Stimulated activated naive CD8-positive, alpha-beta T cell treated with anti-CD3 and anti-CD28 coated beads, Interleukin-15, Interleukin-2, amounts not matched to agents 100 ng/mL and 50 ng/mL, for 24 hours (primary cell): ENCODE data around the gene HES6.

Source experiments
- H3K27ac Mint-ChIP-seq: one replicate; pipeline ENCODE4 v1.8.0; 2021; ENCODE audit warnings: mild to moderate bottlenecking, mixed read lengths
- H3K27me3 Mint-ChIP-seq: one replicate; pipeline ENCODE4 v1.8.0; 2021; ENCODE audit warnings: mixed read lengths
- H3K36me3 Mint-ChIP-seq: one replicate; pipeline ENCODE4 v1.8.0; 2021; ENCODE audit warnings: low read depth, mixed read lengths
- H3K4me1 Mint-ChIP-seq: one replicate; pipeline ENCODE4 v1.8.0; 2021; ENCODE audit warnings: low read depth, mixed read lengths
- H3K4me3 Mint-ChIP-seq: one replicate; pipeline ENCODE4 v1.8.0; 2021; ENCODE audit warnings: mild to moderate bottlenecking, mixed read lengths
- H3K9me3 Mint-ChIP-seq: one replicate; pipeline ENCODE4 v1.8.0; 2021; ENCODE audit warnings: mixed read lengths

HES6 gene

GRCh38 chr2:238237431-238238135 is 2.3 kb downstream of the HES6 start:
- Mint-ChIP-seq H3K36me3 (no peaks in the 10 kb centered on the region), H3K9me3 (no peaks in the 10 kb centered on the region), H3K4me3 (peak overlapping the region; percentile 47), H3K27me3 (peaks cover 44% of the 10 kb centered on the region), H3K27ac (no peak overlapping the region), H3K4me1 (peaks cover 19% of the 10 kb centered on the region)

GRCh38 chr2:238236571-238236970 is 3.3 kb downstream of the HES6 start:
- Mint-ChIP-seq H3K4me3 (no peak overlapping the region), H3K27me3 (peaks cover 39% of the 10 kb centered on the region), H3K4me1 (peaks cover 17% of the 10 kb centered on the region), H3K36me3 (no peaks in the 10 kb centered on the region), H3K9me3 (no peaks in the 10 kb centered on the region), H3K27ac (no peak overlapping the region)

- no peaks in the 10 kb centered on the region for H3K36me3 Mint-ChIP-seq
- H3K4me1 Mint-ChIP-seq: peaks cover 18% of the 10 kb centered on the region
- no peak overlapping the region for H3K4me3 Mint-ChIP-seq
- peaks cover 37% of the 10 kb centered on the region for H3K27me3 Mint-ChIP-seq
- no peaks in the 10 kb centered on the region for H3K9me3 Mint-ChIP-seq
- no peak overlapping the region for H3K27ac Mint-ChIP-seq
Observed at GRCh38 chr2:238235856-238236255, 4.0 kb downstream of the HES6 start.

- Mint-ChIP-seq H3K27me3 (peaks cover 37% of the 10 kb centered on the region), H3K27ac (no peak overlapping the region), H3K4me3 (peak overlapping the region; percentile 50), H3K36me3 (no peaks in the 10 kb centered on the region), H3K9me3 (no peaks in the 10 kb centered on the region), H3K4me1 (peaks cover 23% of the 10 kb centered on the region)
Observed at GRCh38 chr2:238235331-238235732, 4.5 kb downstream of the HES6 start.

GRCh38 chr2:238233625-238234024 is 6.2 kb downstream of the HES6 start:
- no peaks in the 10 kb centered on the region for H3K36me3 Mint-ChIP-seq
- H3K9me3 Mint-ChIP-seq: no peaks in the 10 kb centered on the region
- no peak overlapping the region for H3K4me3 Mint-ChIP-seq
- H3K27ac Mint-ChIP-seq: no peak overlapping the region
- H3K4me1 Mint-ChIP-seq: peaks cover 29% of the 10 kb centered on the region
- peaks cover 34% of the 10 kb centered on the region for H3K27me3 Mint-ChIP-seq

GRCh38 chr2:238231809-238232208 is 8.0 kb downstream of the HES6 start:
- Mint-ChIP-seq H3K9me3 (no peaks in the 10 kb centered on the region), H3K36me3 (peaks cover 2% of the 10 kb centered on the region), H3K27me3 (peaks cover 17% of the 10 kb centered on the region), H3K4me3 (peak overlapping the region; percentile 75), H3K4me1 (peaks cover 29% of the 10 kb centered on the region), H3K27ac (peak overlapping the region; percentile 80)

GRCh38 chr2:238231251-238231793 is 8.5 kb downstream of the HES6 start:
- H3K36me3 Mint-ChIP-seq: peaks cover 5% of the 10 kb centered on the region
- H3K4me1 Mint-ChIP-seq: peaks cover 29% of the 10 kb centered on the region
- H3K9me3 Mint-ChIP-seq: no peaks in the 10 kb centered on the region
- peaks cover 17% of the 10 kb centered on the region for H3K27me3 Mint-ChIP-seq
- peak overlapping the region; percentile 80 for H3K27ac Mint-ChIP-seq
- peak overlapping the region; percentile 75 for H3K4me3 Mint-ChIP-seq

- H3K4me3 Mint-ChIP-seq: peak overlapping the region; percentile 75
- peaks cover 29% of the 10 kb centered on the region for H3K4me1 Mint-ChIP-seq
- peaks cover 11% of the 10 kb centered on the region for H3K27me3 Mint-ChIP-seq
- H3K27ac Mint-ChIP-seq: peak overlapping the region; percentile 24
- no peaks in the 10 kb centered on the region for H3K9me3 Mint-ChIP-seq
- peaks cover 6% of the 10 kb centered on the region for H3K36me3 Mint-ChIP-seq
Observed at GRCh38 chr2:238230699-238231098, 9.1 kb downstream of the HES6 start.

GRCh38 chr2:238228700-238229099 is 11.1 kb downstream of the HES6 start:
- peaks cover 10% of the 10 kb centered on the region for H3K36me3 Mint-ChIP-seq
- no peak overlapping the region for H3K4me3 Mint-ChIP-seq
- H3K27me3 Mint-ChIP-seq: peaks cover 3% of the 10 kb centered on the region
- no peak overlapping the region for H3K27ac Mint-ChIP-seq
- H3K4me1 Mint-ChIP-seq: peaks cover 20% of the 10 kb centered on the region
- no peaks in the 10 kb centered on the region for H3K9me3 Mint-ChIP-seq

GRCh38 chr2:238227587-238228032 is 12.2 kb downstream of the HES6 start:
- Mint-ChIP-seq H3K4me1 (peaks cover 20% of the 10 kb centered on the region), H3K27me3 (no peaks in the 10 kb centered on the region), H3K36me3 (peaks cover 10% of the 10 kb centered on the region), H3K9me3 (no peaks in the 10 kb centered on the region), H3K4me3 (no peak overlapping the region), H3K27ac (no peak overlapping the region)

GRCh38 chr2:238226698-238227586 is 12.9 kb downstream of the HES6 start:
- H3K4me3 Mint-ChIP-seq: no peak overlapping the region
- H3K4me1 Mint-ChIP-seq: peaks cover 20% of the 10 kb centered on the region
- no peaks in the 10 kb centered on the region for H3K9me3 Mint-ChIP-seq
- H3K27me3 Mint-ChIP-seq: no peaks in the 10 kb centered on the region
- H3K27ac Mint-ChIP-seq: no peak overlapping the region
- peaks cover 10% of the 10 kb centered on the region for H3K36me3 Mint-ChIP-seq

GRCh38 chr2:238225911-238226697 is 13.7 kb downstream of the HES6 start:
- no peak overlapping the region for H3K27ac Mint-ChIP-seq
- H3K27me3 Mint-ChIP-seq: no peaks in the 10 kb centered on the region
- H3K36me3 Mint-ChIP-seq: peaks cover 10% of the 10 kb centered on the region
- H3K4me1 Mint-ChIP-seq: peaks cover 14% of the 10 kb centered on the region
- H3K4me3 Mint-ChIP-seq: no peak overlapping the region
- no peaks in the 10 kb centered on the region for H3K9me3 Mint-ChIP-seq

- H3K4me3 Mint-ChIP-seq: no peak overlapping the region
- no peaks in the 10 kb centered on the region for H3K27me3 Mint-ChIP-seq
- H3K9me3 Mint-ChIP-seq: no peaks in the 10 kb centered on the region
- H3K36me3 Mint-ChIP-seq: peaks cover 10% of the 10 kb centered on the region
- peaks cover 7% of the 10 kb centered on the region for H3K4me1 Mint-ChIP-seq
- no peak overlapping the region for H3K27ac Mint-ChIP-seq
Observed at GRCh38 chr2:238225121-238225520, 14.7 kb downstream of the HES6 start.

GRCh38 chr2:238224356-238225035 is 15.3 kb downstream of the HES6 start:
- H3K4me3 Mint-ChIP-seq: no peak overlapping the region
- H3K4me1 Mint-ChIP-seq: peaks cover 3% of the 10 kb centered on the region
- peaks cover 10% of the 10 kb centered on the region for H3K36me3 Mint-ChIP-seq
- no peaks in the 10 kb centered on the region for H3K9me3 Mint-ChIP-seq
- no peak overlapping the region for H3K27ac Mint-ChIP-seq
- no peaks in the 10 kb centered on the region for H3K27me3 Mint-ChIP-seq
